NCI-H2029 (cell line): ENCODE data around the gene PRELP.

Experiments
- DNase-seq: peaks from one replicate; lab custom pipeline; 2025; lab: John Stamatoyannopoulos, UW

PRELP gene

GRCh38 chr1:203525685-203526084 is 50.1 kb downstream of the PRELP start:
- DNase-seq: no peak

- no peak for DNase-seq
Measured at GRCh38 chr1:203526130-203526529, 50.5 kb downstream of the PRELP start.

GRCh38 chr1:203526572-203526971 is 51.0 kb downstream of the PRELP start:
- no peak for DNase-seq

GRCh38 chr1:203527013-203527412 is 51.4 kb downstream of the PRELP start:
- DNase-seq: no peak

GRCh38 chr1:203528063-203528462 is 52.5 kb downstream of the PRELP start:
- DNase-seq: no peak

GRCh38 chr1:203528976-203529835 is 53.6 kb downstream of the PRELP start:
- no peak for DNase-seq

- DNase-seq: no peak
Measured at GRCh38 chr1:203531063-203531462, 55.5 kb downstream of the PRELP start.

GRCh38 chr1:203534012-203534411 is 58.4 kb downstream of the PRELP start:
- no peak for DNase-seq

GRCh38 chr1:203534526-203534925 is 58.9 kb downstream of the PRELP start:
- DNase-seq: no peak

GRCh38 chr1:203536575-203536974 is 61.0 kb downstream of the PRELP start:
- no peak for DNase-seq

GRCh38 chr1:203536980-203537455 is 61.4 kb downstream of the PRELP start:
- no peak for DNase-seq

GRCh38 chr1:203537806-203538464 is 62.3 kb downstream of the PRELP start:
- peak; percentile 84 for DNase-seq

- no peak for DNase-seq
Measured at GRCh38 chr1:203538726-203539125, 63.1 kb downstream of the PRELP start.

- peak; percentile 41 for DNase-seq
Measured at GRCh38 chr1:203539831-203540546, 64.4 kb downstream of the PRELP start.
